Measurements from ENCODE around the gene GPR132.
A peak's percentile ranks its signal among the peaks of the same experiment; 100 is the strongest.

GPR132 gene

DNA sequence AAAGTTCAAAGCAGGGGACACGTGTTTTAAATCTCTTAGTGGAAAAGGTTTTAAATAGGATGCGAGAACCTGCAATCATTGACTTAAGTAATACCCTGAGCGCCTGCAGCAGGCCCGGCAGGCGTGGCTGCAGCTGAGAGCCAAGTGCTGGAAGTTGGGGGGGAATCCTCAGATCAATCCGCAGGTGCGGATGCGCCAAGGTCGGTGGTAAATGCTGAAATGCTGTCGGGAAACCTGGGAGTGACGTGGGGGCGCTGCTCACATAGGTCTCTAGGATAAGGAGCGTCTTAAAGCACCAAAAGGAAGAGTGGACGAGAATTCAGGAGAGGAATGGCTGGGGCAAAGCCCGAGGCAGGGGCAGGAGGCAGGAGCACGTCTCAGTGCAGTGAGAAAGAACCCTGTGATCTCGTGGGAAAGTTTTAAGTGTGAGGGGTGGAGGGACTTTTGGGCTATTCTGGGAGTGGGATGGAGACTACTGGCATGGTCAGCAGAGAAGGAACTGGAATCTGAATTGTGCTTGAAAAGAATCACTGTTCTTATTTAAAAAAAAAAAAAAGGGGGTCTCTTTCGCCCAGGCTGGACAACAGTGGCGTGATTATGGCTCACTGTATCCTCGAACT, 43.5 kb downstream of the GPR132 start:
- no peak for DNase-seq (ENCODE audit: extremely low read depth, insufficient read length)
- peaks cover 1% of the 10 kb centered on the region for H3K36me3 ChIP-seq (ENCODE audit: control insufficient read depth, insufficient read depth, low read length)
- peak overlapping the region; percentile 81 for H3K4me3 ChIP-seq (replicated peaks; ENCODE audit: low read depth, low read length)
- no peaks in the 10 kb centered on the region for H3K27me3 ChIP-seq (replicated peaks; ENCODE audit: control insufficient read depth, insufficient read depth, low read length)
- TF ChIP-seq, protein P1, sequence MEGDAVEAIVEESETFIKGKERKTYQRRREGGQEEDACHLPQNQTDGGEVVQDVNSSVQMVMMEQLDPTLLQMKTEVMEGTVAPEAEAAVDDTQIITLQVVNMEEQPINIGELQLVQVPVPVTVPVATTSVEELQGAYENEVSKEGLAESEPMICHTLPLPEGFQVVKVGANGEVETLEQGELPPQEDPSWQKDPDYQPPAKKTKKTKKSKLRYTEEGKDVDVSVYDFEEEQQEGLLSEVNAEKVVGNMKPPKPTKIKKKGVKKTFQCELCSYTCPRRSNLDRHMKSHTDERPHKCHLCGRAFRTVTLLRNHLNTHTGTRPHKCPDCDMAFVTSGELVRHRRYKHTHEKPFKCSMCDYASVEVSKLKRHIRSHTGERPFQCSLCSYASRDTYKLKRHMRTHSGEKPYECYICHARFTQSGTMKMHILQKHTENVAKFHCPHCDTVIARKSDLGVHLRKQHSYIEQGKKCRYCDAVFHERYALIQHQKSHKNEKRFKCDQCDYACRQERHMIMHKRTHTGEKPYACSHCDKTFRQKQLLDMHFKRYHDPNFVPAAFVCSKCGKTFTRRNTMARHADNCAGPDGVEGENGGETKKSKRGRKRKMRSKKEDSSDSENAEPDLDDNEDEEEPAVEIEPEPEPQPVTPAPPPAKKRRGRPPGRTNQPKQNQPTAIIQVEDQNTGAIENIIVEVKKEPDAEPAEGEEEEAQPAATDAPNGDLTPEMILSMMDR (IDR thresholded peaks at IDR 0.05; ENCODE audit: insufficient read depth, low read length, poor library complexity, severe bottlenecking) = peak; percentile 28

DNA sequence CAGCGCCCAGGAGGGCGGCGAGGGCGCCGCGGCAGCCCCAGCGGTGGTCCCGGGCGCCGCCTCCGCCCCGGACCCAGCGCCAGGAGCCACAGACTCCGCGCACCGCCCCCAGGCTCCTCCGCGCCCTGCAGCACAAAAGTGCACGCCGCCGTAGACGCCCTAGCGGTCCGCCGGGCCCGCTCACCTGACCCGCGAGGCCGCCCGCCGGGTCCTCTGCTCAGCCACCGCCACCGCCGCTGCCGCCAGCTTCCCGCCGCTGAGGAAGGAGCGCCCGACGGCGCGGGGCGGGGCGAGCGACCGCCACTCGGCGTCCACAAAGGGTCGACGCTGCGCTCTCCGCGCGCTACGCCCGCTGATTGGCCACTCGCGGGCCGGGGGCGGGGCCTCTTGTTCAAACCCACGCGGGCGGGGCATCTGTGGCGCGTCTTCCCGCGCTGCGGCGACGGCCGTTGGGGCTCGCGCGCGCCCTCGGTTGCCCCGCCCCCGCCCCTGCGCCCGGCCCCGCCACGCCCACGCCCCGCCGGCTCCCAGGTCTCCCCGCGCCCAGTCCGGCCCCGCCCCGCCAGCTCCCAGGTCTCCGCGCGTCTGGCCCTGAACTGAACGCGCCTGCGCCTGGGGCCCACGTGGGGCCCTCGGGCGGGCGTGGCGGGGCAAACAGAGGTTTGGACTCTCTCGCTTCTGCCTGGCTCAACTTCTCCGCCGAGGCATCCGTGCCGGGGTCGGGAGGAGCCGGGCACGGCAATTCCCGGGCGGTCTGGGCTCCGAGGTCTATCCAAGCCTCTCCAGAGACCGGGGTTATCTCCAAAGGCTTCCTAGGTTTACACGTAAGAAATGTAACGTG, 44.2 kb downstream of the GPR132 start, which contains the start of gene CDCA4:
Gene CDCA4 (minus strand): TSS at position 269 of the 841 bp plus-strand sequence. CDS start 9,154 bp downstream, outside the sequence.
- H3K36me3 ChIP-seq (ENCODE audit: control insufficient read depth, insufficient read depth, low read length) = peaks cover 1% of the 10 kb centered on the region
- DNase-seq (ENCODE audit: extremely low read depth, insufficient read length) = peak; percentile 98
- TF ChIP-seq, protein P1 (IDR thresholded peaks at IDR 0.05; ENCODE audit: insufficient read depth, low read length, poor library complexity, severe bottlenecking) = no peak
- peak within 1 kb of the TSS; percentile 81 for H3K4me3 ChIP-seq (replicated peaks; ENCODE audit: low read depth, low read length)
- H3K27me3 ChIP-seq (replicated peaks; ENCODE audit: control insufficient read depth, insufficient read depth, low read length) = no peaks in the 10 kb centered on the region

DNA sequence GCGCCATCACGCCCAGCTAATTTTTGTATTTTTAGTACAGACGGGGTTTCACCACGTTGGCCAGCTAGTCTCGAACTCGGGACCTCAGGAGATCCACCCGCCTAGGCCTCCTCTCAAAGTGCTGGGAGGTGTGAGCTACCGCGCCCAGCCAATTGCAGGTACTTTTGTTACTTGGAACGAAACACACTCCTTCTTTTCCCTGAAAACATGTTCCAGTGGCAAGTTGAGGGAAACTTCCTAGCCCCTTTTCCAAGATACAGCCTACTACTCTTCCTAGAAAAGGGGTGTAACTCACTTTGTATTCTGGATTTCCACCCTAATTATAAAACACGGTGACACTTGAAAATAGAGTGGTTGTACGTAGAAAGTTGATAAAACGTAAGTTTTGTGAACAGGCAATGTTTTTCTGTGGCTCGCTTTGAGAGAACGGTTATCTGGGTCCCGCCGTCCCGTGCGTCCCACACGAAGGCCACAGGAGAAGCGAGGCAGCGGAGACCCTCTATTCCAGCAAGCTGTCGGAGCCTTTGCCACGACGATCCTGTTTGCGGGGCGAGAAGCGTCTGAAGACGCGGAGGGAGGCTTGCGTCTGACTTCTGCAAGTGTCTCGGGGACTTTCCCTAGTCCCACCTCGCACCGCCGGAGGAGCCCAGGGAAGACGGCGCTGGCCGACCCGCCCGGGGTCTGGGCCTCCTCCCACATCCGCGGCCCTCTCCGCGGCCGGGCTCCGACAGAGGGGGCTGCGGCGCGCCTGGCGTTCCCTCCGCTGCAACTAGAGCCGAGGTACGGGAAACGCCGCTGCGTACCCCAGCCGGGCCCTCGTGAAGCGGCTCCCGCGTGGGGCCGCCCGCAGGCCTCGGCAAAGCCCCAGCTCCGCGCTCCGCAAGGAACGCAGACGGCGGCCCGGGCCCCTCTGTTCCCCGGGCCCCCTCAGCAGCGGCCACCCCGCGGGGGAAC, 45.1 kb downstream of the GPR132 start:
- peak overlapping the region; percentile 76 for H3K4me3 ChIP-seq (replicated peaks; ENCODE audit: low read depth, low read length)
- peak; percentile 72 for DNase-seq (ENCODE audit: extremely low read depth, insufficient read length)
- TF ChIP-seq, protein P1 (IDR thresholded peaks at IDR 0.05; ENCODE audit: insufficient read depth, low read length, poor library complexity, severe bottlenecking) = peak; percentile 5
- peaks cover 1% of the 10 kb centered on the region for H3K36me3 ChIP-seq (ENCODE audit: control insufficient read depth, insufficient read depth, low read length)
- no peaks in the 10 kb centered on the region for H3K27me3 ChIP-seq (replicated peaks; ENCODE audit: control insufficient read depth, insufficient read depth, low read length)

DNA sequence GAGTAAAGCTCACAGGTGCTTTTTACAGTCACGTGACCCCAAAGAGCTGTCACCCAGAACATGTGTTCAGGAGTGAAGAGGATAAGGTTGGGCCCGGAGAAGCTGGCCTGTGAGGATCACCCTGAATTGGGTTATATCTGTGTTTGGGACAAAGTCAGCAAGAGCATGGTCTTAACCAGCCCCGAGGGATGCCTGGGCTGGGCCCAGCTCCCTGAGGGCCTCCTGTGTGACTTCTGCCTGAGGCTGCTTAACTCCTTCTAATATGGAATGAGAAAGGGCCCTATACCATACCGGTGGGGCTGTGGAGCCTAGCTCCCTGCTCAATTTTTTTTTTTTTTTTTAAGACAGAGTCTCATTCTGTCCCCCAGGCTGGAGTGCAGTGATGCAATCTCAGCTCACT, 46.8 kb downstream of the GPR132 start:
- DNase-seq (ENCODE audit: extremely low read depth, insufficient read length) = no peak
- H3K36me3 ChIP-seq (ENCODE audit: control insufficient read depth, insufficient read depth, low read length) = peaks cover 1% of the 10 kb centered on the region
- H3K27me3 ChIP-seq (replicated peaks; ENCODE audit: control insufficient read depth, insufficient read depth, low read length) = no peaks in the 10 kb centered on the region
- H3K4me3 ChIP-seq (replicated peaks; ENCODE audit: low read depth, low read length) = peak overlapping the region; percentile 76
- TF ChIP-seq, protein P1 (IDR thresholded peaks at IDR 0.05; ENCODE audit: insufficient read depth, low read length, poor library complexity, severe bottlenecking) = no peak

DNA sequence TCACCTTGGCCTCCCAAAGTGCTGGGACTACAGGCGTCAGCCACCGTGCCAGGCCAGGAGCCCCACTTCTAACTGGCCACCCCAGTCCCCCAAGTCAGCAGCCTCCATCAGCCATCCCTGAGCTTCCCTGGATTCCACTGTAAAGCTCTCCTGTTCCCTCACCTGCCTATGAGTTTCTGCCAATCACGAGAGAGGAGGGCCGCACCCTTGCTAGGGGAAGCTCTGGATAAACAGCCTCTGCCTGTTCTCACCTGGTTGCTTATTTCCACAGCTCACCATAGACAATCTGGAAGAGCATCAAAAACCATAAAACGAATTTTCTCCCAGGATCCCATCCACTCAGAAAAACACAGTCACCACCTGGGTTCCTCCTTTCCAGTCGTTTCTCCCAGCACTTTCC, 49.3 kb downstream of the GPR132 start:
- TF ChIP-seq, protein P1 (IDR thresholded peaks at IDR 0.05; ENCODE audit: insufficient read depth, low read length, poor library complexity, severe bottlenecking) = no peak
- no peak overlapping the region for H3K4me3 ChIP-seq (replicated peaks; ENCODE audit: low read depth, low read length)

More for the DNA sequence above, 49.3 kb downstream of the GPR132 start:
- H3K36me3 ChIP-seq (ENCODE audit: control insufficient read depth, insufficient read depth, low read length) = peaks cover 12% of the 10 kb centered on the region
- no peaks in the 10 kb centered on the region for H3K27me3 ChIP-seq (replicated peaks; ENCODE audit: control insufficient read depth, insufficient read depth, low read length)
- DNase-seq (ENCODE audit: extremely low read depth, insufficient read length) = no peak
